ENCODE measurements around the gene KCNK13.
"Not testable (repeated sequence)": the region's sequence is repeated elsewhere in the genome, so short reads cannot be mapped to it uniquely, and the experiment has no call there.

The KCNK13 gene

DNA sequence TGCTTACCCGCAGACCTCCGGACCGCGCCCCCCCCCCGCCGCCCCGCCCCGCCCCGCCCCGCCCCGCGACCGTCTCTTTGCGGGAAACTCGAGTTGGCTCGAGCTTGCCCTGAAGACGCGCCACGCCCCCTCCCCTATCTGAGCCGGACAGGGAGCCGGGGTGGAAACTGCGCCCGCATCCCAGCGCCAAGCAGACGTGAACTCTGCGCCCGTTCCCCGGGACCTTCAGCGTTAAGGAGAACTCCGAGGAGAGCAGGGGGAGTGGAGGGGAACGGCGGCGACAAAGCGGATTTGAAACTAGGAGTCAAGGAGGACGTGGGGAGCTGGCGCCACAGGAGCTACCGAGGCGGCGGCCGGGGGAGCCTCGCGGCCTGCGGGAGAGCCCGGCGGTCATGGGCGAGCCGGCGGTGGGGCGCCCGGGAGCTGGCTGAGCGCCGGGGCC is at the start of gene KCNK13:
Gene KCNK13, plus strand, starts transcription at position 310 of the 442 bp plus-strand sequence. CDS start 212 bp downstream, outside the sequence.
- DNase-seq (ENCODE audit: low spot score), result no peak

DNA sequence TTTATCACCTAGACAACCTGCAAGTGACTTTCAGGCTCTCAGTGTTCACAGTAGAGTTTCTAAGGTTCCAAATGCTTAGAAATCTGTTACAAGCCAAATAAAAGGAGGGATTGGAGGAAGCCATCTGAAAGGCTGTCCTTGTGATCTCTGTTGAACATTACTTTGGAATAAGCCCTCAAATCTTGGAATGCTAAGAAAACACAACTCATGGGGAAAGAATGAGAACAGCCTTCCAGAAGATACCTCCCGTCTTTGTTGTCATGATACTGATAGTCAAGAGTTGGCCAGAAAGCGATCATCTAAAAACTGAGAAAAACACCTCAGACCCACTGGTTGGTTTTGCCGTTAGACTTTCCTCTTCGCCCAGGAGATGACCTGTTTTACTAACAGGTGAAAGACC is 44.4 kb upstream of the KCNK13 start:
- DNase-seq (ENCODE audit: low spot score), result no peak

DNA sequence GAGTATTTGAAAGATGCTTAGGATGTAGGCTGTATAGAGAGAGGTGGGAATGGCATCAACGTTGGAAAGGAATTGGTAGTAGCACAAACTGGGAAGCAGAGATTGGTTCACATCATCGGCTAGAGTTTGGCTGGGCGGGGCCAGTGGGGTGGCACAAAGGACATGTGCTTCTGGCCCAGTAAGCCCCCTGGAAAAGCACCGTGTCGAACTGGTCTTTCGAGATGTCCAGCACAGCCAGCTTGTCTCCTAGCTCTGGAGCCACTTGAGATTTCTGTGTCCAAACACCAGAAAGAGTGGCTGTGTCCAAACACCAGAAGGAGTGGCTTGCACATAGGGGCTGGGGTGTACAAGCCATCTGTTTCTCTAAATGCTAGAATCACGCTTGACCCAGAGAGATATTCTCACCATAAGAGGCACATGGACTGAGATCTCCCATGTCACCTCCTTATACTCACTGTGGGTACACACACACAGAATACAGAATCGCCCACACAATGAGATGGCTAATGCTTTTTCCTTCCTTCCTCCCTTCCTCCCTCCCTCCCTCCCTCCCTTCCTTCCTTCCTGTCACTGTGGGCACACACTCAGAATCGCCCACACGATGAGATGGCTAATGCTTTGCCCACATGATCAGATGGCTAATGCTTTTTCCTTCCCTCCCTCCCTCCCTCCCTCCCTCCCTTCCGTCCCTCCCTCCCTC is 41.8 kb upstream of the KCNK13 start:
- DNase-seq (ENCODE audit: low spot score), result no peak

DNA sequence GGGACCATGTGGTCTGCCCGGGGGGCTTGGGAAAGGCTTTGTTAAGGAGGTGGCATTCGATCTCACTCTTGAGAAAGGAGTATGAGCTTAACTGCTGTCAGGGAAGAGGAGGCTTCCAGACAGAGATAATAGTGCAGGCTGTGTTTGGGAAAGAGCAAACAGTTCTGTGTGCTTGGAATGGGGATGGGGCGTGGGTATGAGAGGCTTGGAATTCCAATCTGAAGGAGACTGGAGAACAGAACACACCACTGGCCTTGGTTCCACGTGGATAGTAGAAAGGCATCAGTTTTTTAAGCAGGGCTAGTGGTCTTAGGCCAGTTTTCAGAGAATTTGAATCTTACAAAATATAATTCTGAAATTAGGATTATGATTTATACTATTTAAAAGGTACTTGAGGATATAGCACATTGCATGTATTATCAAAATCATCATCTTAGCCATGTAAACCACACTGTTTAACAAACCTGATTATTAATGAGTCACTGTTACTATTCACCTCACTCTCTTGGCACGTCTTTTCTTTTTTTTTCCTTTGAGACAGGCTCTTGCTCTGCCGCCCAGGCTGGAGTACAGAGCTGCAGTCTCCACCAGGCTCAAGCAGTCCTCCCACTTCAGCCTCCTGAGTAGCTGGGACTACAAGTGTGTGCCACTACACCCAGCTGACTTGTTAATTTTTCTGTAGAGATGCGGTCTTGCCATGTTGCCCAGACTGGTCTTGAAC is 38.5 kb upstream of the KCNK13 start:
- no peak for DNase-seq (ENCODE audit: low spot score)

DNA sequence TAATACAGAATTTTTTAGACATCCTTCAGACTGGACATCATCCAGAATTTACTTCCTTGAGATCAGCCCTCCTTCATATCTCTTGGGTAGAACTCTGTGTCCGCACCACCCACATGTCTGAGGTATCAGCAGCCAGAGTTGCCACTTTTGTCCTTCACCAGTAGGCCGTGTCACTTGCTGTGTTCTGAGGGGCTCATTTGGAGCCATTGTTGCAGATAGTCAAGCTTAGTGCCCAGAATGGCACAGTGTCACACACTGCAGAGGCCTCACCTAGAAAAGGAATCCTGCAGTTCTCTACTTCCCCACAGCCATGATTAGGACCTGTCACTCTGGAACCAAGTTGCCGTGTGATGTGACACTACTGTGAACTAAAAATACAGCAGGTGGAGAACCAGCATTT is 36.9 kb upstream of the KCNK13 start:
- no peak for DNase-seq (ENCODE audit: low spot score)

DNA sequence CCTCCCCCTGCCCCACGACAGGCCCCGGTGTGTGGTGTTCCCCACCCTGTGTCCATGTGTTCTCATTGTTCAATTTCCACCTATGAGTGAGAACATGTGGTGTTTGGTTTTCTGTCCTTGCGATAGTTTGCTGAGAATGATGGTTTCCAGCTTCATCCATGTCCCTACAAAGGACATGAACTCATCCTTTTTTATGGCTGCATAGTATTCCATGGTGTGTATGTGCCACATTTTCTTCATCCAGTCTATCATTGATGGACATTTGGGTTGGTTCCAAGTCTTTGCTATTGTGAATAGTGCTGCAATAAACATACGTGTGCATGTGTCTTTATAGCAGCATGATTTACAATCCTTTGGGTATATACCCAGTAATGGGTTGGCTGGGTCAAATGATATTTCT is 35.2 kb upstream of the KCNK13 start:
- not testable (repeated sequence) for DNase-seq (ENCODE audit: low spot score)

DNA sequence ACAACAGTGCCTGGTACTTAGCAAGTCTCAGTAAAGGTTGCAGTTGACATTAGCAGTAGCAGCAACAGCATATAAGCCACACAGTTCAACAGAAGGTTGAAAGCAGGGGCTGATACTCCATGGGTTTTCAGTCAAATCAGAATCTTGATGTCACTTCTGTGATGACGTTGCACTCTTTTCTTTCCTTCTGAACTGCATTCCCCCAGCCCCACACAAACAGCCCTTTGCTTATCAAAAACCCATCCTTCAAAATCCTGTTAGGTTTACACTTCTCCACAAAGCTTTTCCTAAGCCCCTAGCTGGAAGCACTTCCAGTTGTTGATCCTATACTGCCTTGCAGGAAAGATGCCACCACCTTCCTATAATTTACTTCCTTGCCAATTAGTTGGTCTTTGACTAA is 34.0 kb upstream of the KCNK13 start:
- DNase-seq (ENCODE audit: low spot score), result no peak

DNA sequence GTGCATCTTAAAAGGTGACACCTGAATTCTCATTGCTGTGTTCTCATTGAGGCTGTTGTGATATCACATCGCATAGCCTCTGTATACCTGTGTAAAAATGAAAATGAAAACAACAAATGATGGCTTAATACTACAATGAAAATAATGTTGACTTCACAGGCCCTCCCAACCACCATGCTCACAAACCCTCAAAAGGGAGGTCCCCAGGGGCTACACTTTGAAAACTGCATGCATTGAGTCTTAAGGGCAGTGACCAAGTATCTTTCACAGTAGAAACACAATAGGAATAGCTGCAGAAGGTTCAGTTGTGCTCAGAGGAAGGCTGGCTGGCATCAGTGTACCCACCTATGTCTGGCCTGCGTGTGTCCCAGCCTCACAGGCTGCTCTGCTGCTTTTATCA is 27.6 kb upstream of the KCNK13 start:
- DNase-seq (ENCODE audit: low spot score), result no peak

DNA sequence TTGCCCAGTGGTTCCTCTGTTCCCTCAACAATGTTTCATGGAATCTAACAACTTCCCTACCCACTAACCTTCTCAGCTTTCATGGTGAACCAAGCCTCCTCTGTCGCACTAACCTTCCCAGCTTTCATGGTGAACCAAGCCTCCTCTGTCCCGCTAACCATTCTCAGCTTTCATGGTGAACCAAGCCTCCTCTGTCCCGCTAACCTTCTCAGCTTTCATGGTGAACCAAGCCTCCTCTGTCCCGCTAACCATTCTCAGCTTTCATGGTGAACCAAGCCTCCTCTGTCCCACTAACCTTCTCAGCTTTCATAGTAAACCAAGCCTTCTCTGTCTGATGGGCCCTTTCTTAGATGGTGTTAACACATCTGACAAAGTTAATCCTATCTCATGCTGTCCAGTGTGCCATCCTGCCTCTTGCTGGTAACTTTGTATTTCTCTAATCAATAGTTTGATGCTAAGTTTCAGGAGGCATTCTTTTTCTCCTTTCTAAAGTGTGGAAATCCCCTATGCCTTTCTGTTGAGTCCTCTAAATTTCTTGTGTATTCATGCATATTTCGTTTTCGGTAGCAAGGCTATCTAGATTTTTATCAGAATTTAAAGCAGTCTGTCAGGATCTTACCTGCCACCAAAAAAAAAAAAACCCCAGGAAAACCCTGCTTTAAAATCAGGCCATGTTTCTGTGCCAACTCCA is 26.8 kb upstream of the KCNK13 start:
- no peak for DNase-seq (ENCODE audit: low spot score)

DNA sequence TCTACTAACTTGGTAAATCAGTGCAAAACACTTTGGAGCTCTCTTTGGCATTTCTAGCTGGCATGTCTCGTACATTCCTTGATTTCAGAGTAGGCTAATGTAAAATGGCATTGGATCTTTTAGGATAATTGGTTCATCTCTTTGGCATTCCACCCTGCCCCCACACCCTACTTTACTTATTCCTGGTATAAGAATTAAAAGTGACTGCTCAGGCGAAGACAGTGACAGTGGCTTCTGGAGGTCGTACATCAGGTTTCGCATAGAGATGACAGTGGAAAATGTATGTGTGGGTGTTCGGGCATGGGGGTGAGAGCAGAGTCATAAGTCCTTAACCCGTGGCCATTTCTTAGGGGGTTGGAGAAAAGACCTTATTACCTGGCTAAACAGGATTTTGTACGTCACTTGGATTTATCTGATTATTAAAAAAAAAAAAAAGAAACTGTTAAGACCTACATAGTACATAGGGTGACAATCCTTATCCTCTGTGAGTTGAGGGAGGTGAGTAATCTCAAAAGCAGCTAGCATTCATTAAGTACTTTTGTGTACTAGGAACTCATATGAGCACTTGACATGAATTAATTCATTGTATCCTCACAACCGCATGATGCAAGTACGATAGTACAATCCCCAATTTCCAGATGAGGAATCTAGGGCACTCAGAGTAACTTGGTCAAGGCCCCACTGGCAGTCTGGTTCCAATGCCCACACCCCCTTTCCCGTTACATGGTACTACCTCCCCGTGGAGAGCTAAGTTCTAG is 22.4 kb upstream of the KCNK13 start:
- DNase-seq (ENCODE audit: low spot score), result no peak

DNA sequence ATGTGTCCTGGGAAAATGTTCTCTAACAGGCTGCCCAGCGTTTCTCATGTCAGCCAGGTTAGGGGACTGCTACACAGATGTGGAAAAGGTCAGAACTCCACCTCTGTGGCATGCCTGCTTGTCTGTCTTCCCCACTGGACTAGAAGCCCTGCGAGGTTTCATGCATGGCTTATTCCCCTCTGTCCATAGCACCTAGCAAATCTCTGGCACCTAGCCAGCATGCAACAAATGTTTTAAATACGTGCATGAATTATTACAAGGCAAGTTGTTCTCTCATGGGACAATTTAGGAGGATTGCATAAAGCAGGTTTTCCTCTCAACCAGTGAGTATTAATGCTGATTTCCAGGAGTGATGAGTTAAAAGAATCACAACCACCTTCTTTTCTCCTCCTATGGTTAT is 21.4 kb upstream of the KCNK13 start:
- no peak for DNase-seq (ENCODE audit: low spot score)

DNA sequence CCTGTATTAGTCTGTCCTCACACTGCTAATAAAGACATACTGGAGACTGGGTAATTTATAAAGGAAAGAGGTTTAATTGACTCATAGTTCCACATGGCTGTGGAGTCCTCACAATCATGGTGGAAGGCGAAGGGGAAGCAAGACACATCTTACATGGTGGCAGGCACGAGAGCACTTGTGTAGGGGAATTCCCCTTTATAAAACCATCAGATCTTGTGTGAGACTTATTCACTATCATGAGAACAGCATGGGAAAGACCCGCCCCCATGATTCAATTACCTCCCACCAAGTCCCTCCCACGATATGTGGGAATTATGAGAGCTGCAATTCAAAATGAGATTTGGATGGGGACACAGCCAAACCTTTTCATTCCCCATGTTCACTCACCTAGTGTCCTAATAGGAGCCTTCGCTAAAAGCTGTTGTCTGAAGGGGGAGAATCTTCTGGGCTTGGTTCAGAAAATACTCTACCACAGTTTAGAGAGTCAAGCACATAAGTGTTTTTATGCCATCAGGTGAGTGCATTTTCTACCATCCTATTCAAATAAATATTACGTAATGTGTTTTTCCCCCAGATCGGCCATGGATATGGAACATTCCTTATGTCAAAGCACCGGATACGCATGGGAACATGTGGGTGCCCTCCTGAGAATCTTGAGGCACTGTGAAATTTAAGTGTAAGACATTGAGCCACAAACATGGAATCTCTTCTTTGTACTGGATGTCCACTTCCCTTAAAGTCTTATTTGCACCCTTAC is 19.1 kb upstream of the KCNK13 start:
- no peak for DNase-seq (ENCODE audit: low spot score)

DNA sequence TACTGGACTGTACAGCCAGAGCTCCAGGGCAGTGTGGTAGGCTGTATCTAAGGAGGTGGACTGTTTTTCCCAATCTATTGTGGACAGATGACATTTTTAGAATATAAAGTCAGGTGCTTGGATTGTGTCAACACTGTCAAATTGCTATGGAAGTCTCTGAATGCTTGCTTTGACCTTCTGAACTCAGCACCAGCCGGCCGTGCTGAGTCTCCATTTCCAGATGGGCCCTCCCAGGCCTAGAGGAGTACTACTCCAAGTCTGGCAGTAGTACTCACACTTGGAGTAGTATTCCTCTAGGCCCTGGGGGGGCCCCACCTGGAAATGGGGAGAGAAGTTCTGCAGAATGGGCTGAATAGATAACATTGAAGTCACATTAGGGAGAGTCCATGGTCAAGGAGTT is 16.2 kb upstream of the KCNK13 start:
- no peak for DNase-seq (ENCODE audit: low spot score)

DNA sequence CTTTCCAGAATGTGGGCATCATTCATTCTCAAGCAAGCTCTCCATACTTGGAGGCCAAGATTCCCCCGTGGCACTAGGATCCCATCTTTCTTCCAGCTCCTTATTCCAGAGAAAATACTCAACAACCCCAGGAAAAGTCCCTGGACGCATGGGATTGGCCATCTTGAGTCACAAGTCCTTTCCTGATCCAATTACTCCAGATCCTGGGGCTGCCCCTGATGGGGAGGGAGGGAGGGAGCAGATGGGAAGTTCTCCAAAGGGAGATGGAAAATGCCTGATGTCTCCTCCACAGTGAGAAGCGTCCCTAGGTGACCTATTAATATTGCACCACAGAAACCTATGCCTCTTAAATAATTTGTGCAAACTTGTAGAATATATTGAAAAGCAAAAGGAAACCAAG is 12.4 kb upstream of the KCNK13 start:
- no peak for DNase-seq (ENCODE audit: low spot score)

DNA sequence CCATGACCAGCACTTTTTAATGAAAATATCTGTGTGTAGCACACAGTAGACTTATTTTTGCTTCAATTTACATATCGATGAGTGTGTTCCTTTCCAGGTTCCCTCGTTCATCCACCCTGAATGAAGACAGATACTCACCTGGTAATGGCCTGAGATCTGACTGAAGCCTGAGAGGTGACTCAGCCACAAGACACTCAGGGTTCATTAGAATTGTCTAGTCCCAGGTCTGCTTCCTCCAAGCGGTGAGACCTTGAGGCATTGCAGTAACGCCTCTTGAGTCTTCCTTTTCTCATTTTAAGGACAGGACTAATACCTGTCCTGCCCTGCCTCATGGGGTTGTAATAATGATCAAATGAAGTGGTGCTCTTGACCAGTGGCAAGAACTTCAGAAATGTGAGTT is 11.5 kb upstream of the KCNK13 start:
- DNase-seq (ENCODE audit: low spot score), result no peak

DNA sequence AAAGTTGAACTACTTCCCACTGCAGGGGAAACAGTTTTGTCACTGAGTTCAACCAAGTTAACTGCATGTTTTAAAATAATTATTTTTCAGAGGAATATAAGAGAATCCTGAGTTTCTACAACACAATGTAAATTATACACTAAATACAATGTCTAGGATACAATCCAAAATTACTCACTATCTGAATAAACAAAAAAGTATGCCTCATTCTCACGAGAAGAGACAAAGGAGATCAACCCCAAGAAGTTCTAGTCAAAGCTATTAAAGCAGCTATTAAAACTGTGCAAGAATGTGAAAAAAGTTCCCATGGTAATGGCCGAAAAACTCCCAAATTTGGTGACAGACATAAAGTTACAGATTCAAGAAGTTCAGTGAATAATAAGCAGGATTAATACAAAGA is 8.8 kb upstream of the KCNK13 start:
- no peak for DNase-seq (ENCODE audit: low spot score)

DNA sequence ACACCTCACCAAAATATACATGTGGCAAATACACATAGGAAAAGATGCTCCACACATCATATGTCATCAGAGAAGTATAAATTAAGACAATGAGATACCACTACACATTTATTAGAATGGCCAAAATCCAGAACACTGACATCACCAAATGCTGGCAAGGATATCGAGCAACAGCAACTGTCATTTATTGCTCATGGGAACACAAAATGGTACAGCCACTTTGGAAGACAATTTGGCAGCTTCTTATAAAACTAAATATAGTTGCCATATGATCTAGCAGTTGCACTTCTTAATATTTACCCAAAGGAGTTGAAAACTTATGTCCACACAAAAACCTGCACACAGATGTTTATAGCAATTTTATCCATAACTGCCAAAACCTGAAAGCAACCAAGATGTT is 7.0 kb upstream of the KCNK13 start:
- DNase-seq (ENCODE audit: low spot score), result no peak

DNA sequence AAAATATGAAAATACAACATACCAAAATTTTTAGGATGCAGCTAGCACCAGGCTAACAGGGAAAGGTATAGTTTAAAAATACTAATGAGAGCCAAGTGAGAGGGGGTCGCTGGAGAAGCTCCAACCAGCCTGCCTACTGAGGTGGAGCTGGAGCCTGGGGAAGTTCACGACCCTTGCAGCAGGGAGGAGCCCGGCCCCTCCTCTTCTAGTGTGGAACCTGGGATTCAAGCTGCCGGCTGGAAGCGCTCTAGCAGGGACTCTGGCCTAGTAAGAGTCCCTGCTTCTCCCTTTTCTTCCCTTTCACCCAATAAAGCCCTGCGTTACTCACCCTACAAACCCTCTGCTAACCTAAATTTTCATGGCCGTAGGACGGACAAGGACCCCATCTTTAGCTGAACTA is 5.0 kb upstream of the KCNK13 start:
- no peak for DNase-seq (ENCODE audit: low spot score)

DNA sequence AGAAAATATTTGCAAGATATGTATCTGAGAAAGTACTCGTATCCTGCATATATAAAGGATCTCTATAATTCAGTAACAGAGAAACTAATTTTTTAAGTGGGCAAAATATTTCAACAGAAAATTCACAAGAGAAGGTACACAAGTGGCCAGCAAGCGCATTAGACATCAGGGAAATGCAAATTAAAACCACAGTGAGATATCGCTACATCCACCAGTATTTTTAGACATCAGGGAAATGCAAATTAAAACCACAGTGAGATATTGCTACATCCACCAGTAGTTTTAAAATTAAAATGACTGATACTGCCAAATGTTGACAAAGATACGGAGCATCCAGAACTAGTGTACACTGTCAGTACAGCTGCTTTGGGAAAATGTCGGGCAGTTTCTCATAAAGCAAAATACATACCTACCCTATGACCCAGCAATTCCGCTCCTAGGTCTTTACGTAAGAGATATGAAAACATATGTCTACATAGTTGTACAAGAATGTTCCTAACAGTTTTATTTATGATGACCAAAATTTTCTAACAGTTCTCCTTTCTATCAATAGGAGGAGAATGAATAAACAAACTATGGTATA is 2.8 kb upstream of the KCNK13 start:
- DNase-seq (ENCODE audit: low spot score), result no peak

DNA sequence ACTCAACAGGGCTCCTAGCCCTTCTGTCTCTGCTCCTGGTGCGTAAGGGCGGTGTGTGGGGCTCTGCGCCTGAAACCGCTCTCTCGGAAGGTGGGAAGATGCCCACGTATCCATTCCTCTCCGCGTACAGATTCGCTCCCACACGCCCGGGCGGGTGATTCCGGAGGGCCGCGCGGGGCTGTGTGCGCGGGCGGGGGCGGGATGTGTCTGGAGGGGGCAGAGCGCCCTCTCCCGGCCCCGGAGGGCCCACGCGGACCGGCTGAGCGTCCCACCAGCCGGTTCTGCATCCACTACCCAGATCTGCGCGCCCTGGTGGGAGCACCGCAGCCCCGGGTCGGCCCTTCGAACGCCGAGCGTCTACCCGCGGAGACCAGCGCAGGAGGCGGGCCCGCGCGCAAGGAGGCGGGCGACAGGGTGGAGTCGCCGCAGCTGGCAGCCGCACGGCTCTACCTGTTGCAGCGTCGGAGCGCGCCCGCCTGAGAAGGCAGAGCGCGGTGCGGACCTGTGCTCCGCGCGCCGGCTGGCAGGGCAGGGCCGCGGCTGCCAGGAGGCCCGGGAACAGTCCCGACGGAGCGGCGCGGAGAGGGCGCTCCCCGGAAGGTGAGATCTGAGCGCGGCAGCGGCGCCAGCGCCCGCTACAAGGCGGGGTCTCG is 1.4 kb upstream of the KCNK13 start:
- peak; percentile 34 for DNase-seq (ENCODE audit: low spot score)

Measured in cerebellar cortex (tissue), 1 donor.